Tibial artery (tissue), 4 donors: ENCODE results near the gene ERBB2.

Experiments used
- DNase-seq, 2 donors: peaks; one replicate each; pipeline ENCODE4 v3.0.0-alpha.2; 2019
- H3K27ac ChIP-seq, 2 donors: fragments of 200-600 bp; sonication (generic) in 1 of 2; 1 replicate in 1 of 2; 2 replicates in 1 of 2; pipeline ENCODE4 v1.5.1; 2018 to 2019; ENCODE audit warnings: mild to moderate bottlenecking in 1 of 2
- H3K27me3 ChIP-seq, 2 donors: fragments of 200-600 bp; sonication (generic) in 1 of 2; one replicate each; pipeline versions ENCODE4 v1.5.1 to v1.6.0; 2016 to 2019
- H3K36me3 ChIP-seq, 3 donors: fragments of 200-600 bp; sonication (generic) in 2 of 3; one replicate each; pipeline ENCODE4 v1.5.1; 2016 to 2019; ENCODE audit warnings: mild to moderate bottlenecking in 2 of 3
- H3K4me1 ChIP-seq, 4 donors: fragments of 200-600 bp; sonication (generic) in 2 of 4; 1 replicate in 3 of 4; 2 replicates in 1 of 4; pipeline ENCODE4 v1.5.1; 2016 to 2019
- H3K4me3 ChIP-seq, 2 donors: fragments of 200-600 bp; sonication (generic) in 1 of 2; 1 replicate in 1 of 2; 2 replicates in 1 of 2; pipeline ENCODE4 v1.5.1; 2018 to 2019; ENCODE audit warnings: mild to moderate bottlenecking in 2 of 2
- H3K9me3 ChIP-seq, 3 donors: fragments of 200-600 bp; sonication (generic) in 1 of 3; one replicate each; pipeline ENCODE4 v1.5.1; 2016 to 2019
- CTCF ChIP-seq, 2 experiments: fragments of 200-600 bp in 1 of 2; fragments of 450-650 bp in 1 of 2; IDR thresholded peaks; one replicate each; pipeline ENCODE4 v1.5.1; 2017 to 2019; ENCODE audit warnings: antibody characterized with exemption in 2 of 2, mild to moderate bottlenecking in 1 of 2, moderate library complexity in 1 of 2
- intact Hi-C: fragments of 100-400 bp; cut with DNase I; formaldehyde crosslinking; loops from one replicate; pipeline ENCODE4 v1.15.0; 2023; ENCODE audit warnings: low total_unique reads

The ERBB2 gene

GRCh38 chr17:39687546-39688474 is 12.1 kb upstream of the ERBB2 start, which contains the start of gene PGAP3:
PGAP3 (minus strand) TSS chr17:39688057; CDS start chr17:39688014, 43 bp downstream.
- Histone ChIP-seq H3K4me3 (peak within 1 kb of the TSS; percentile 60 to 68), H3K27me3 (no peaks in the 10 kb centered on the region), H3K27ac (peak within 1 kb of the TSS; percentile 81 to 85), H3K36me3 (peaks cover 0 to 30% (median 0%) of the 10 kb centered on the region in 3 donors), H3K4me1 (peaks cover 0 to 17% (median 8%) of the 10 kb centered on the region in 4 donors), H3K9me3 (no peaks in the 10 kb centered on the region)
- DNase-seq = peak; percentile 81 to 90
- intact Hi-C loops = no loop called here
- no peak for TF ChIP-seq CTCF (IDR thresholded peaks at IDR 0.05)

GRCh38 chr17:39688475-39688835 is 11.4 kb upstream of the ERBB2 start:
- intact Hi-C loops = no loop called here
- peak overlapping the region; percentile 60 to 68 for H3K4me3 ChIP-seq

GRCh38 chr17:39688945-39689344 is 10.9 kb upstream of the ERBB2 start:
- intact Hi-C loops = no loop called here
- TF ChIP-seq CTCF (IDR thresholded peaks at IDR 0.05) = no peak
- Histone ChIP-seq H3K27me3 (no peaks in the 10 kb centered on the region), H3K36me3 (peaks cover 0 to 19% (median 0%) of the 10 kb centered on the region in 3 donors), H3K27ac (no peak overlapping the region), H3K4me1 (peaks cover 0 to 17% (median 8%) of the 10 kb centered on the region in 4 donors), H3K4me3 (peak overlapping the region in 1 of 2 donors; percentile 60), H3K9me3 (no peaks in the 10 kb centered on the region)
- DNase-seq = no peak

More at GRCh38 chr17:39688475-39688835, 11.4 kb upstream of the ERBB2 start:
- TF ChIP-seq CTCF (IDR thresholded peaks at IDR 0.05) = no peak
- peaks cover 0 to 24% (median 0%) of the 10 kb centered on the region in 3 donors for H3K36me3 ChIP-seq
- H3K27me3 ChIP-seq = no peaks in the 10 kb centered on the region
- H3K4me1 ChIP-seq = peaks cover 0 to 17% (median 8%) of the 10 kb centered on the region in 4 donors
- peak overlapping the region; percentile 81 to 85 for H3K27ac ChIP-seq
- H3K9me3 ChIP-seq = no peaks in the 10 kb centered on the region
- no peak for DNase-seq

- DNase-seq = no peak
- Histone ChIP-seq H3K4me1 (peaks cover 0 to 9% (median 3%) of the 10 kb centered on the region in 4 donors), H3K9me3 (no peaks in the 10 kb centered on the region), H3K27me3 (no peaks in the 10 kb centered on the region), H3K4me3 (no peak overlapping the region), H3K36me3 (no peaks in the 10 kb centered on the region), H3K27ac (no peak overlapping the region)
- no peak for TF ChIP-seq CTCF (IDR thresholded peaks at IDR 0.05)
- intact Hi-C loops = no loop called here
Observed at GRCh38 chr17:39694593-39694992, 5.3 kb upstream of the ERBB2 start.

GRCh38 chr17:39695089-39695474 is 4.8 kb upstream of the ERBB2 start:
- DNase-seq = no peak
- H3K4me1 ChIP-seq = peaks cover 0 to 9% (median 3%) of the 10 kb centered on the region in 4 donors
- no peak for TF ChIP-seq CTCF (IDR thresholded peaks at IDR 0.05)
- no peaks in the 10 kb centered on the region for H3K27me3 ChIP-seq
- no peaks in the 10 kb centered on the region for H3K9me3 ChIP-seq
- no peaks in the 10 kb centered on the region for H3K36me3 ChIP-seq
- intact Hi-C loops = no loop called here
- no peak overlapping the region for H3K27ac ChIP-seq
- no peak overlapping the region for H3K4me3 ChIP-seq
